Measurements from ENCODE around the gene MRPL24. TPM values are rescaled to one million over a fixed set of nuclear protein-coding genes. Genes with fewer than 3 reads are reported as not detected.

The MRPL24 gene
- total RNA-seq, 1 donor, result 17.7 TPM

- Histone ChIP-seq H3K79me2 (ENCODE audit: insufficient read depth, low read length) (no peaks in the 10 kb centered on the region), H3K27me3 (ENCODE audit: insufficient read depth, low read length) (no peaks in the 10 kb centered on the region), H4K20me1 (ENCODE audit: insufficient read depth, low read length) (no peaks in the 10 kb centered on the region), H2AFZ (ENCODE audit: low read length) (peak overlapping the region; percentile 85), H3K9me3 (ENCODE audit: low read depth, low read length) (no peaks in the 10 kb centered on the region), H3K4me1 (ENCODE audit: insufficient read depth, low read length) (peaks cover 57% of the 10 kb centered on the region), H3K27ac (ENCODE audit: low read depth, low read length) (no peak overlapping the region), H3K36me3 (ENCODE audit: insufficient read depth, low read length) (no peaks in the 10 kb centered on the region), H3K4me3 (ENCODE audit: insufficient read depth, low read length) (peak overlapping the region; percentile 66), H3K4me2 (ENCODE audit: insufficient read depth, low read length) (peak overlapping the region; percentile 94)
- peak; percentile 78 for DNase-seq (ENCODE audit: insufficient read length, low spot score, missing footprints)
- no peak for TF ChIP-seq CTCF (IDR thresholded peaks at IDR 0.05; ENCODE audit: extremely low read depth, low read depth, low read length)
Observed at GRCh38 chr1:156706657-156707416, 34.1 kb downstream of the MRPL24 start.

- DNase-seq (ENCODE audit: insufficient read length, low spot score, missing footprints), result peak; percentile 94
Observed at GRCh38 chr1:156705918-156706656, 34.8 kb downstream of the MRPL24 start.

GRCh38 chr1:156705321-156705917 is 35.5 kb downstream of the MRPL24 start, which contains the start of gene CRABP2:
TSS of gene CRABP2 (minus strand) at chr1:156705583. CDS start at chr1:156705446, 137 bp downstream.
- Histone ChIP-seq H3K4me1 (ENCODE audit: insufficient read depth, low read length) (peaks cover 49% of the 10 kb centered on the region), H2AFZ (ENCODE audit: low read length) (peak within 1 kb of the TSS; percentile 85), H3K36me3 (ENCODE audit: insufficient read depth, low read length) (no peaks in the 10 kb centered on the region)

More at GRCh38 chr1:156705918-156706656, 34.8 kb downstream of the MRPL24 start:
- H4K20me1 ChIP-seq (ENCODE audit: insufficient read depth, low read length), result no peaks in the 10 kb centered on the region
- peak overlapping the region; percentile 94 for H3K4me2 ChIP-seq (ENCODE audit: insufficient read depth, low read length)
- H2AFZ ChIP-seq (ENCODE audit: low read length), result peak overlapping the region; percentile 85
- no peak overlapping the region for H3K27ac ChIP-seq (ENCODE audit: low read depth, low read length)
- peak overlapping the region; percentile 66 for H3K4me3 ChIP-seq (ENCODE audit: insufficient read depth, low read length)
- peaks cover 53% of the 10 kb centered on the region for H3K4me1 ChIP-seq (ENCODE audit: insufficient read depth, low read length)
- no peaks in the 10 kb centered on the region for H3K9me3 ChIP-seq (ENCODE audit: low read depth, low read length)
- no peaks in the 10 kb centered on the region for H3K27me3 ChIP-seq (ENCODE audit: insufficient read depth, low read length)
- peak; percentile 68 for TF ChIP-seq CTCF (IDR thresholded peaks at IDR 0.05; ENCODE audit: extremely low read depth, low read depth, low read length)
- H3K79me2 ChIP-seq (ENCODE audit: insufficient read depth, low read length), result no peaks in the 10 kb centered on the region
- H3K36me3 ChIP-seq (ENCODE audit: insufficient read depth, low read length), result no peaks in the 10 kb centered on the region

More at GRCh38 chr1:156705321-156705917, 35.5 kb downstream of the MRPL24 start, which contains the start of gene CRABP2:
- no peaks in the 10 kb centered on the region for H4K20me1 ChIP-seq (ENCODE audit: insufficient read depth, low read length)
- no peak within 1 kb of the TSS for H3K27ac ChIP-seq (ENCODE audit: low read depth, low read length)
- H3K4me2 ChIP-seq (ENCODE audit: insufficient read depth, low read length), result peak within 1 kb of the TSS; percentile 94
- no peak for TF ChIP-seq CTCF (IDR thresholded peaks at IDR 0.05; ENCODE audit: extremely low read depth, low read depth, low read length)
- H3K27me3 ChIP-seq (ENCODE audit: insufficient read depth, low read length), result no peaks in the 10 kb centered on the region
- H3K9me3 ChIP-seq (ENCODE audit: low read depth, low read length), result no peaks in the 10 kb centered on the region
- no peaks in the 10 kb centered on the region for H3K79me2 ChIP-seq (ENCODE audit: insufficient read depth, low read length)
- no peak for DNase-seq (ENCODE audit: insufficient read length, low spot score, missing footprints)
- H3K4me3 ChIP-seq (ENCODE audit: insufficient read depth, low read length), result peak within 1 kb of the TSS; percentile 66
